B cell (primary cell): Measurements from ENCODE around the gene CRHR1. TPM values are rescaled to one million over a fixed set of nuclear protein-coding genes. Genes with fewer than 3 reads are reported as not detected.

Source experiments
- ATAC-seq: fragments of 200-7000 bp; cut with Tn5 transposase; one replicate; pipeline ENCODE4 v1.10.0; 2021; ENCODE audit warnings: low read depth, mild to moderate bottlenecking, moderate number of reproducible peaks, moderate library complexity
- CTCF ChIA-PET: fragments of 350-600 bp; sonication (Branson Sonifier 250); formaldehyde crosslinking; loops from one replicate; lab custom pipeline; 2021; ENCODE audit warnings: antibody characterized with exemption, inconsistent platforms; lab: Charles Lee
- POLR2A ChIA-PET: fragments of 350-600 bp; sonication (Branson Sonifier 250); formaldehyde crosslinking; loops from one replicate; lab custom pipeline; 2021; ENCODE audit warnings: antibody characterized with exemption; lab: Charles Lee
- DNase-seq: peaks from one replicate; pipeline ENCODE4 v3.0.0; 2013
- H2AFZ ChIP-seq: 2 replicates; pipeline ENCODE4 v1.6.1; 2012; ENCODE audit warnings: mild to moderate bottlenecking, low read depth, low read length; ENCODE audit not compliant: insufficient read depth, poor library complexity, severe bottlenecking
- H3K27ac ChIP-seq, 2 donors: 1 replicate in 1 of 2; 2 replicates in 1 of 2; pipeline ENCODE4 v1.5.1; 2012 to 2013; ENCODE audit warnings: low read length in 2 of 2, mild to moderate bottlenecking in 2 of 2, moderate library complexity in 1 of 2
- H3K27me3 ChIP-seq, 4 experiments: fragments of 200-600 bp in 1 of 4; sonication (generic) in 1 of 4; replicated peaks in 1 of 4; 1 replicate in 2 of 4; 2 replicates in 2 of 4; pipeline versions ENCODE4 v1.6.1 to v1.7.0; 2013 to 2016; ENCODE audit warnings: low read length in 3 of 4, mild to moderate bottlenecking in 2 of 4, mixed read lengths in 1 of 4, moderate library complexity in 1 of 4; ENCODE audit not compliant: insufficient read depth in 4 of 4, control insufficient read depth in 3 of 4; ENCODE audit errors: control extremely low read depth in 1 of 4
- H3K36me3 ChIP-seq, 2 experiments: replicated peaks in 1 of 2; 1 replicate in 1 of 2; 2 replicates in 1 of 2; pipeline versions ENCODE4 v1.6.1 to v1.7.1; 2013; ENCODE audit warnings: low read length in 1 of 2; ENCODE audit not compliant: insufficient read depth in 2 of 2, control insufficient read depth in 1 of 2; ENCODE audit errors: control extremely low read depth in 1 of 2, extremely low read depth in 1 of 2
- H3K4me1 ChIP-seq, 2 donors: fragments of 200-600 bp in 1 of 2; sonication (generic) in 1 of 2; 1 replicate in 1 of 2; 2 replicates in 1 of 2; pipeline versions ENCODE4 v1.5.1 to v1.6.1; 2013 to 2017; ENCODE audit warnings: low read length in 2 of 2; ENCODE audit not compliant: control insufficient read depth in 2 of 2, insufficient read depth in 2 of 2
- H3K4me2 ChIP-seq: replicated peaks from 2 replicates; pipeline ENCODE3; 2012; ENCODE audit warnings: mild to moderate bottlenecking, low read depth, low read length; ENCODE audit not compliant: poor library complexity, severe bottlenecking
- H3K4me3 ChIP-seq, 5 experiments: fragments of 200-600 bp in 1 of 5; sonication (generic) in 1 of 5; 1 replicate in 3 of 5; 2 replicates in 2 of 5; pipeline versions ENCODE4 v1.5.1 to v1.7.0; 2011 to 2016; ENCODE audit warnings: low read length in 4 of 5, mild to moderate bottlenecking in 4 of 5, low read depth in 2 of 5, control low read depth in 1 of 5, moderate library complexity in 1 of 5; ENCODE audit not compliant: insufficient read depth in 1 of 5; ENCODE audit errors: control extremely low read depth in 1 of 5, extremely low read depth in 1 of 5
- H3K79me2 ChIP-seq: fragments of 200-600 bp; sonication (generic); one replicate; pipeline ENCODE4 v1.6.0; 2016; ENCODE audit warnings: low read length; ENCODE audit not compliant: control insufficient read depth, insufficient read depth
- H3K9ac ChIP-seq: fragments of 200-600 bp; sonication (generic); 2 replicates; pipeline ENCODE4 v1.6.1; 2017; ENCODE audit warnings: mild to moderate bottlenecking, low read length, moderate library complexity
- H3K9me3 ChIP-seq, 3 donors: one replicate each; pipeline versions ENCODE4 v1.6.1 to v1.7.1; 2013; ENCODE audit warnings: low read length in 2 of 3; ENCODE audit not compliant: control insufficient read depth in 2 of 3, insufficient read depth in 1 of 3; ENCODE audit errors: control extremely low read depth in 1 of 3
- H4K20me1 ChIP-seq: 2 replicates; pipeline ENCODE4 v1.6.0; 2012; ENCODE audit warnings: mild to moderate bottlenecking, low read length; ENCODE audit not compliant: insufficient read depth, control insufficient read depth, poor library complexity, severe bottlenecking
- H3K27ac Mint-ChIP-seq: one replicate; pipeline ENCODE4 v1.8.0; 2021; ENCODE audit warnings: mixed read lengths
- H3K27me3 Mint-ChIP-seq: one replicate; pipeline ENCODE4 v1.8.0; 2021; ENCODE audit warnings: mixed read lengths
- H3K4me1 Mint-ChIP-seq: one replicate; pipeline ENCODE4 v1.8.0; 2021; ENCODE audit warnings: mixed read lengths
- H3K4me3 Mint-ChIP-seq: one replicate; pipeline ENCODE4 v1.8.0; 2021; ENCODE audit warnings: mixed read lengths
- H3K9me3 Mint-ChIP-seq: one replicate; pipeline ENCODE4 v1.8.0; 2022; ENCODE audit warnings: mixed read lengths; ENCODE audit not compliant: insufficient read depth
- EZH2 ChIP-seq: IDR thresholded peaks from 2 replicates; pipeline ENCODE4 v1.6.1; 2012; ENCODE audit warnings: borderline replicate concordance, low read depth, mild to moderate bottlenecking, moderate library complexity, low read length; ENCODE audit not compliant: insufficient read depth, poor library complexity, severe bottlenecking
- WGBS: methylation state at CpG from one replicate; pipeline ENCODE4 v1.1.5; 2013; ENCODE audit warnings: missing lambda C conversion rate; ENCODE audit not compliant: insufficient coverage; 5-methylcytosine and 5-hydroxymethylcytosine counted together
- intact Hi-C: fragments of 100-400 bp; cut with micrococcal nuclease; formaldehyde crosslinking; loops from one replicate; pipeline ENCODE4 v1.10.0; 2022
- polyA plus RNA-seq: library from polyadenylated mRNA; depleted of rRNA; stranded (reverse); fragments of >200 nt; gene quantifications from 2 replicates; pipeline ENCODE4 v1.2.3, GENCODE V29; 2012
- total RNA-seq, 2 donors: library from RNA; stranded (reverse); fragments of 120-200 nt in 1 of 2; gene quantifications; 1 replicate in 1 of 2; 2 replicates in 1 of 2; pipeline versions ENCODE4 v1.2.3 to v1.2.4, GENCODE V29; 2013 to 2022
- TF ChIP-seq, protein P1 (sequence below): fragments of 200-600 bp; IDR thresholded peaks from one replicate; pipeline ENCODE4 v1.8.0; 2022; ENCODE audit warnings: antibody characterized with exemption, mild to moderate bottlenecking

The CRHR1 gene
- total and polyA plus RNA-seq, 2 donors (not counting 1 experiment from before 2014, with no cell fraction given) = not detected

- POLR2A ChIA-PET = no interaction called here
Measured at GRCh38 chr17:45825792-45826191, 41.7 kb downstream of the CRHR1 start.

DNA sequence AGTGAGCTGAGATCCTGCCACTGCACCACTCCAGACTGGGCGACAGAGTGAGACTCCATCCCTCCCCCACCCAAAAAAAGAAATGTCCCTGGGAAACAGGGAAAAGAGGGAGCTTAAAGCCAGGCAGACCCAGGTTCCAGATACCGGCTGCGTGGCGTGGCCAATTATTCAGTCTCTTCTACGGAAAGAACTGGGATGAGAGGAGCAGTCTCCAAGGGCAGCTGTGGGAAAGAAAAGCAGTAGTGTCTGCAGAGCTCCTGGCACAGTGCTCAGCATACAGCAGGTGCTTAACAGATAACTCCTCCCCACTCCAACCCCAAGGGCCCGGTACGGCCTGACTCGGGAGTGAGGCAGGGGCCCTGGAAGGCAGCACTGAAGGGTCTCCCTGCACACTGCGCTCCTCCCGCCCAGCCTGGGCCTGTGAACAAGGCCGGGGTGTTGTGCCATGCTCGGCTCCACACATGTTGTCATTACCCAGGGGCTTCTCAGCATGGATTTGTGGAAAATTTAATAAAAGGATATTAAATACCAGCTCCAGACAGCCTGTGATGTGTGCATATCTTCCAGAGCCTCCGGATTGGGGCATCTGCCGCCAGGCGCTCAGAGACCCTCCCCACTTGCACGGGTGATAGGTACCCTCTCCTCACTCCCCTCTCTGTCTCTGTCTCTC, 42.9 kb downstream of the CRHR1 start:
- DNase-seq (no peak), ATAC-seq (no peak)
- Histone ChIP-seq H3K4me2 (no peak overlapping the region), H4K20me1 (no peaks in the 10 kb centered on the region), H3K79me2 (no peaks in the 10 kb centered on the region), H3K36me3 (no peaks in the 10 kb centered on the region), H3K9me3 (no peaks in the 10 kb centered on the region), H2AFZ (no peak overlapping the region), H3K4me1 (no peaks in the 10 kb centered on the region), H3K9ac (no peak overlapping the region), H3K27me3 (peaks cover 0 to 6% (median 0%) of the 10 kb centered on the region in 4 experiments), H3K27ac (no peak overlapping the region), H3K4me3 (no peak overlapping the region)
- Mint-ChIP-seq H3K4me1 (no peaks in the 10 kb centered on the region), H3K27ac (no peak overlapping the region), H3K27me3 (peaks cover 7% of the 10 kb centered on the region), H3K9me3 (no peaks in the 10 kb centered on the region), H3K4me3 (no peak overlapping the region)
- WGBS = 90% methylated on average over 12 of the region's 16 CpGs
- TF ChIP-seq EZH2 = no peak
- TF ChIP-seq, protein P1, sequence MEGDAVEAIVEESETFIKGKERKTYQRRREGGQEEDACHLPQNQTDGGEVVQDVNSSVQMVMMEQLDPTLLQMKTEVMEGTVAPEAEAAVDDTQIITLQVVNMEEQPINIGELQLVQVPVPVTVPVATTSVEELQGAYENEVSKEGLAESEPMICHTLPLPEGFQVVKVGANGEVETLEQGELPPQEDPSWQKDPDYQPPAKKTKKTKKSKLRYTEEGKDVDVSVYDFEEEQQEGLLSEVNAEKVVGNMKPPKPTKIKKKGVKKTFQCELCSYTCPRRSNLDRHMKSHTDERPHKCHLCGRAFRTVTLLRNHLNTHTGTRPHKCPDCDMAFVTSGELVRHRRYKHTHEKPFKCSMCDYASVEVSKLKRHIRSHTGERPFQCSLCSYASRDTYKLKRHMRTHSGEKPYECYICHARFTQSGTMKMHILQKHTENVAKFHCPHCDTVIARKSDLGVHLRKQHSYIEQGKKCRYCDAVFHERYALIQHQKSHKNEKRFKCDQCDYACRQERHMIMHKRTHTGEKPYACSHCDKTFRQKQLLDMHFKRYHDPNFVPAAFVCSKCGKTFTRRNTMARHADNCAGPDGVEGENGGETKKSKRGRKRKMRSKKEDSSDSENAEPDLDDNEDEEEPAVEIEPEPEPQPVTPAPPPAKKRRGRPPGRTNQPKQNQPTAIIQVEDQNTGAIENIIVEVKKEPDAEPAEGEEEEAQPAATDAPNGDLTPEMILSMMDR = no peak
- CTCF ChIA-PET = interaction anchor here (0.6 to 3.3 kb wide), 3 partner anchors 185 to 239 kb away, joined by 3 to 22 read pairs (median 3); no protein-coding TSS in a partner anchor
- intact Hi-C loops = no loop called here
- POLR2A ChIA-PET = no interaction called here

More at GRCh38 chr17:45825792-45826191, 41.7 kb downstream of the CRHR1 start:
- Histone ChIP-seq H3K4me3 (no peak overlapping the region), H3K79me2 (no peaks in the 10 kb centered on the region), H3K27me3 (peaks cover 0 to 6% (median 0%) of the 10 kb centered on the region in 4 experiments), H3K9me3 (no peaks in the 10 kb centered on the region), H3K9ac (no peak overlapping the region), H3K36me3 (no peaks in the 10 kb centered on the region), H3K4me2 (no peak overlapping the region), H3K4me1 (no peaks in the 10 kb centered on the region), H3K27ac (no peak overlapping the region), H2AFZ (no peak overlapping the region), H4K20me1 (no peaks in the 10 kb centered on the region)
- 91% methylated on average over 14 of the region's 14 CpGs for WGBS
- intact Hi-C loops = no loop called here
- CTCF ChIA-PET = interaction anchor here (3.3 kb wide), 1 partner anchor 185 kb away, joined by 22 read pairs; no protein-coding TSS in a partner anchor
- peaks cover 9% of the 10 kb centered on the region for H3K27me3 Mint-ChIP-seq
- ATAC-seq (no peak), DNase-seq (no peak)
- H3K4me3 Mint-ChIP-seq = no peak overlapping the region
- no peak for TF ChIP-seq EZH2
- TF ChIP-seq, protein P1 = no peak
- H3K9me3 Mint-ChIP-seq = no peaks in the 10 kb centered on the region
- no peaks in the 10 kb centered on the region for H3K4me1 Mint-ChIP-seq
- H3K27ac Mint-ChIP-seq = no peak overlapping the region
